Choroid plexus epithelial cell (primary cell): ENCODE data around the gene CNTN5.

Experiments
- DNase-seq: peaks from one replicate; pipeline ENCODE4 v3.0.0-alpha.2; 2010; ENCODE audit warnings: low read depth
- H3K4me3 ChIP-seq: 2 replicates; pipeline ENCODE4 v1.5.1; 2011; ENCODE audit warnings: low read depth, mild to moderate bottlenecking, control low read depth, low read length, moderate library complexity
- TF ChIP-seq, protein P1 (sequence below): conservative IDR thresholded peaks from 2 replicates; pipeline ENCODE4 v1.5.1; 2011; ENCODE audit warnings: low read depth, mild to moderate bottlenecking, control low read depth, inconsistent platforms, low read length, moderate library complexity

The CNTN5 gene

GRCh38 chr11:99162819-99163218 lies 142.1 kb downstream of the CNTN5 start:
- TF ChIP-seq, protein P1, sequence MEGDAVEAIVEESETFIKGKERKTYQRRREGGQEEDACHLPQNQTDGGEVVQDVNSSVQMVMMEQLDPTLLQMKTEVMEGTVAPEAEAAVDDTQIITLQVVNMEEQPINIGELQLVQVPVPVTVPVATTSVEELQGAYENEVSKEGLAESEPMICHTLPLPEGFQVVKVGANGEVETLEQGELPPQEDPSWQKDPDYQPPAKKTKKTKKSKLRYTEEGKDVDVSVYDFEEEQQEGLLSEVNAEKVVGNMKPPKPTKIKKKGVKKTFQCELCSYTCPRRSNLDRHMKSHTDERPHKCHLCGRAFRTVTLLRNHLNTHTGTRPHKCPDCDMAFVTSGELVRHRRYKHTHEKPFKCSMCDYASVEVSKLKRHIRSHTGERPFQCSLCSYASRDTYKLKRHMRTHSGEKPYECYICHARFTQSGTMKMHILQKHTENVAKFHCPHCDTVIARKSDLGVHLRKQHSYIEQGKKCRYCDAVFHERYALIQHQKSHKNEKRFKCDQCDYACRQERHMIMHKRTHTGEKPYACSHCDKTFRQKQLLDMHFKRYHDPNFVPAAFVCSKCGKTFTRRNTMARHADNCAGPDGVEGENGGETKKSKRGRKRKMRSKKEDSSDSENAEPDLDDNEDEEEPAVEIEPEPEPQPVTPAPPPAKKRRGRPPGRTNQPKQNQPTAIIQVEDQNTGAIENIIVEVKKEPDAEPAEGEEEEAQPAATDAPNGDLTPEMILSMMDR, result no peak
- no peak overlapping the region for H3K4me3 ChIP-seq
- no peak for DNase-seq

DNA sequence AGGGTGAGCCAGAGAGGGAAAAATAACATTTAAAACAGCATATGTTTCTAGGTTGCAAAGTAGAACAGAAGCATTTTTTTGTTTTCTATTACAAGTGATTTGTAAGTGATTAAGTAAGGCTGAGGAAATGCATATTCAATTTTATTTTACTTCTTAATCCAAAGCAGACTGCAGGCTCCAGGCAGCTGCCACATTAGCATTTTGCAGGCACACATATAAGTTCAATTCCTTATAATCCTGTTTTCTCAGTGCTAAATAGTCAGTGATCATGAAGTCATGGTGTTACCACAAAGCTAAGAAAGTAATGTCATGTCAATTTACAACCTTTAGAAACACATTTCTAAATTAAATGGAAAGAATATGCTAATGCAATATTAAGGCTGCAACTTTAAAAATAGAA lies 149.8 kb downstream of the CNTN5 start:
- DNase-seq, result no peak
- no peak overlapping the region for H3K4me3 ChIP-seq
- TF ChIP-seq, protein P1, result no peak

- H3K4me3 ChIP-seq, result no peak overlapping the region
- TF ChIP-seq, protein P1, result no peak
- no peak for DNase-seq
Observed at GRCh38 chr11:99171330-99171729, 150.6 kb downstream of the CNTN5 start.

- TF ChIP-seq, protein P1, result no peak
Observed at GRCh38 chr11:99176430-99176829, 155.7 kb downstream of the CNTN5 start.

GRCh38 chr11:99177446-99177845 lies 156.7 kb downstream of the CNTN5 start:
- DNase-seq, result no peak
- TF ChIP-seq, protein P1, result no peak
- H3K4me3 ChIP-seq, result no peak overlapping the region

More at GRCh38 chr11:99176430-99176829, 155.7 kb downstream of the CNTN5 start:
- no peak for DNase-seq
- H3K4me3 ChIP-seq, result no peak overlapping the region

GRCh38 chr11:99184146-99184545 lies 163.4 kb downstream of the CNTN5 start:
- TF ChIP-seq, protein P1, result no peak
- no peak for DNase-seq

GRCh38 chr11:99188221-99188620 lies 167.5 kb downstream of the CNTN5 start:
- no peak overlapping the region for H3K4me3 ChIP-seq
- no peak for DNase-seq
- TF ChIP-seq, protein P1, result no peak

More at GRCh38 chr11:99184146-99184545, 163.4 kb downstream of the CNTN5 start:
- H3K4me3 ChIP-seq, result no peak overlapping the region
